ENCODE data around the gene CDC16. TPM values are rescaled to one million over a fixed set of nuclear protein-coding genes. Genes with fewer than 3 reads are reported as not detected.

Gene CDC16
- total and polyA plus RNA-seq, 2 of the 4 experiments (the other 2 are of a cell fraction) = 41.6 to 66.6 TPM

GRCh38 chr13:114320065-114320464, 85.4 kb downstream of the CDC16 start:
- Histone ChIP-seq H4K5ac (ENCODE audit: low read depth, low read length) (no peak overlapping the region; the same call in 1 of the 2 replicates), H3K9me3 (ENCODE audit: control insufficient read depth, insufficient read depth, low read length) (no peaks in the 10 kb centered on the region), H2BK5ac (ENCODE audit: low read depth, low read length, poor library complexity, severe bottlenecking) (peak overlapping the region; percentile 61), H3K9ac (ENCODE audit: low read depth, low read length) (0 out of 2 replicates have a peak overlapping the region, but pooled peaks have one; percentile 7), H3K27me3 (ENCODE audit: control insufficient read depth, insufficient read depth, low read length) (no peaks in the 10 kb centered on the region), H3K36me3 (ENCODE audit: control insufficient read depth, insufficient read depth, low read length) (peaks cover 24% of the 10 kb centered on the region), H3K27ac (ENCODE audit: insufficient read depth, low read length) (peak overlapping the region; percentile 54; the same call in 1 of the 2 replicates), H3K56ac (ENCODE audit: extremely low read depth, insufficient read depth, low read length) (peak overlapping the region; percentile 8; the same call in 1 of the 2 replicates), H3K4ac (ENCODE audit: low read depth, low read length) (peak overlapping the region; percentile 44), H2AFZ (replicated peaks; ENCODE audit: low read length, poor library complexity) (no peak overlapping the region), H2AK5ac (ENCODE audit: low read depth, low read length) (peak overlapping the region; percentile 51), H2AK9ac (replicated peaks; ENCODE audit: low read depth, low read length, poor library complexity) (no peak overlapping the region), H3K9me1 (ENCODE audit: insufficient read depth, low read length) (peaks cover 9% of the 10 kb centered on the region), H3K4me2 (ENCODE audit: low read depth, low read length) (peak overlapping the region; percentile 62), H3K18ac (ENCODE audit: low read depth, low read length) (peak overlapping the region; percentile 53), H3K79me1 (ENCODE audit: low read depth in 1 of 2, low read length in 2 of 2) (peaks cover 25 to 59% of the 10 kb centered on the region in 2 experiments), H2BK20ac (ENCODE audit: low read depth, low read length) (peak overlapping the region; percentile 48; the same call in 1 of the 2 replicates), H3K4me1 (ENCODE audit: control insufficient read depth, insufficient read depth, low read length) (peaks cover 13% of the 10 kb centered on the region), H3K14ac (replicated peaks; ENCODE audit: low read depth, low read length) (peak overlapping the region; percentile 47), H4K20me1 (ENCODE audit: insufficient read depth, low read length) (peaks cover 46% of the 10 kb centered on the region), H3K4me3 (ENCODE audit: insufficient read depth, low read depth, low read length) (no peak overlapping the region), H4K8ac (ENCODE audit: low read depth in 2 of 2, low read length in 2 of 2) (peak overlapping the region in 1 of 2 experiments; percentile 12; a peak in 1 of 4 replicates), H2BK15ac (ENCODE audit: low read depth, low read length) (peak overlapping the region; percentile 18; the same call in 2 of the 3 replicates), H2BK120ac (ENCODE audit: low read depth, low read length) (peak overlapping the region; percentile 53), H3K23ac (ENCODE audit: low read depth, low read length) (peak overlapping the region; percentile 39), H4K91ac (ENCODE audit: insufficient read depth, low read depth, low read length) (peak overlapping the region; percentile 29; the same call in 1 of the 2 replicates)
- intact Hi-C loops (cut with micrococcal nuclease) = no loop called here
- POLR2A ChIA-PET (ENCODE audit: unreplicated experiment) = interaction anchor here (1.0 kb wide), 1 partner anchor 40 kb away, joined by 3 read pairs; no protein-coding TSS in a partner anchor
- CTCF ChIA-PET = no interaction called here
- TF ChIP-seq CTCF (conservative IDR thresholded peaks at IDR 0.05; ENCODE audit: low read depth, low read length) = no peak
- no peak for TF ChIP-seq SMC3 (IDR thresholded peaks at IDR 0.05; ENCODE audit: low read depth, low read length)
- TF ChIP-seq MXI1 (IDR thresholded peaks at IDR 0.05; ENCODE audit: borderline replicate concordance, low read depth, low read length) = no peak
- no peak for TF ChIP-seq CEBPB (IDR thresholded peaks at IDR 0.05; ENCODE audit: low read depth, low read length)
- TF ChIP-seq ELK1 (IDR thresholded peaks at IDR 0.05; ENCODE audit: borderline replicate concordance, low read depth, low read length) = no peak
- no peak for TF ChIP-seq MAFK (IDR thresholded peaks at IDR 0.05; ENCODE audit: low read depth, low read length)
- TF ChIP-seq CHD1 (IDR thresholded peaks at IDR 0.05; ENCODE audit: low read depth, low read length) = no peak
- no peak for TF ChIP-seq NFE2L2 (IDR thresholded peaks at IDR 0.05; ENCODE audit: low read depth, low read length)
- TF ChIP-seq FOS (IDR thresholded peaks at IDR 0.05; ENCODE audit: low read depth, low read length) = no peak
- TF ChIP-seq MAZ (IDR thresholded peaks at IDR 0.05; ENCODE audit: borderline replicate concordance, low read depth, low read length) = no peak
- no peak for TF ChIP-seq BHLHE40 (IDR thresholded peaks at IDR 0.05; ENCODE audit: low read depth, low read length)
- no peak for TF ChIP-seq RCOR1 (IDR thresholded peaks at IDR 0.05; ENCODE audit: insufficient replicate concordance, low read length)
- TF ChIP-seq POLR2A (IDR thresholded peaks at IDR 0.05; ENCODE audit: low read depth, low read length) = no peak
- DNase-seq = no peak
- in situ Hi-C loops (cut with MboI; ENCODE audit: low sequenced_read_pairs) = no loop called here
- BruUV-seq (replicated peaks) = no TSS peak
- dilution Hi-C loops (cut with HindIII; ENCODE audit: low sequenced_read_pairs, unreplicated experiment) = no loop called here
- ATAC-seq (ENCODE audit: low read depth) = peak; percentile 7; the same call in 1 of the 2 replicates

All from IMR-90 (cell line).